ENCODE data around the gene CCDC92B.

The CCDC92B gene

GRCh38 chr17:2730764-2731353 is 18.6 kb downstream of the CCDC92B start:
- Histone ChIP-seq H3K4me1 (ENCODE audit: control insufficient read depth, insufficient read depth, low read length) (no peaks in the 10 kb centered on the region), H3K27ac (ENCODE audit: low read depth, low read length) (no peak overlapping the region), H3K36me3 (ENCODE audit: control insufficient read depth, insufficient read depth, low read length) (no peaks in the 10 kb centered on the region), H3K4me3 (ENCODE audit: low read length) (no peak overlapping the region), H3K27me3 (ENCODE audit: control insufficient read depth, insufficient read depth, low read length) (peaks cover 4% of the 10 kb centered on the region), H3K9ac (ENCODE audit: low read length) (no peak overlapping the region)

DNA sequence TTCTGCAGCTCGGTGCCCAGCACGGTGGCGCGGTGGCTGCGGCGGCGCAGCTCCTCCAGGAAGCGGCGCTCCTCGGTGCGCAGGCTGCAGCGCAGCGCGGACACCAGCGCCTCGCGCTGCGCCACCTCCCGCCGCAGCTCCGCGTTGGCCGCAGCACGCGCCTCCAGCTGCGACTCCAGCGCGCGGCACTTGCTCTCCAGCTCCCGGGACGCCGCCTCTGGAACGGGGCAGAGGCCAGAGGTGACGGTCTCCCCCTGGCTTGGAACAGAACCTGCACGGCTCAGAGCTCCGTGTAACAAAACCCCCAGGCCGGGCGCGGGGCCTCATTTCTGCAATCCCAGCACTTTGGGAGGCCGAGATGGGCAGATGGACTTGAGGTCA is 24.7 kb downstream of the CCDC92B start:
- H3K36me3 ChIP-seq (ENCODE audit: control insufficient read depth, insufficient read depth, low read length), result no peaks in the 10 kb centered on the region
- peaks cover 12% of the 10 kb centered on the region for H3K27me3 ChIP-seq (ENCODE audit: control insufficient read depth, insufficient read depth, low read length)
- no peak overlapping the region for H3K27ac ChIP-seq (ENCODE audit: low read depth, low read length)
- peak overlapping the region; percentile 44 for H3K4me3 ChIP-seq (ENCODE audit: low read length)
- H3K9ac ChIP-seq (ENCODE audit: low read length), result no peak overlapping the region
- no peaks in the 10 kb centered on the region for H3K4me1 ChIP-seq (ENCODE audit: control insufficient read depth, insufficient read depth, low read length)

DNA sequence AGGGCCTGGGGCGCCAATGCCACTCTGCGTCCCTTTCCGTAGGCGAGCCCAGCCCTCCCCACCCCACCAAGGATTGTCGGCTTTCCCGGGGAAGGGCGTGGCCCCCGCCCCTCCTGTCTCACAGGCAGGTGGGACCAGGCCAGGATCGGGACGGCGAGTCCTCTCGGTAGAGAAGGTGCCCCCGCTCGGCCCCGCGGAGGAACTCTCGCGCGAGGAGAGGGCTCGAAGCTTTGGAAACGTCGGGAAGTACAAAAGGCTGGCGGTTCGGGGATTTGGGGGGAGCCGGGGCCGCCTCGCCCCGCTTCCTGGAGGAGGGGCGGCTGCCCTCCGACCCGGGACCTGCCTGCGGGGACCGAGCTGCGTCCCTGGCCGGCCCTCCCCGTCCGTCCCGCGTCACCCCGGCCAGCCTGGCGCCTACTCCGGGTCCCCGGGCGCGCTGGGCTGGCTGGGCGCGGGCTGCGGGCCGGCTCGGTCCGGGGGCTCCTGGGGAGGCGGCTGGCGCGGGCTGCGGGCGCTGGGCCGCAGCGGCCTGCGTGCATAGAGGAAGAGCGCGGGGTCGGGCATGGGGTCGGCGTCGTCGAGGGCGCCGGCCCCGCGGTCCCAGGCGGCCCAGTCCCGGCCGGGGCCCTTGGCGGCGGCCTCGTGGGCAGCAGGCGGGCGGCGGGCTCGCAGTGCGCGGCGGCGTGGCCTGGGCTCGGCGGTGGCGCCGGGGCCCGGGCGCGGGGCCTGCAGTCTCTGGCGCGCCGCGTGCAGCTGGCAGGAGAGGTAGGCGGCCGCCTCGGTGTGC is 25.3 kb downstream of the CCDC92B start:
- Histone ChIP-seq H3K27ac (ENCODE audit: low read depth, low read length) (no peak overlapping the region), H3K27me3 (ENCODE audit: control insufficient read depth, insufficient read depth, low read length) (peaks cover 12% of the 10 kb centered on the region), H3K4me1 (ENCODE audit: control insufficient read depth, insufficient read depth, low read length) (no peaks in the 10 kb centered on the region), H3K36me3 (ENCODE audit: control insufficient read depth, insufficient read depth, low read length) (no peaks in the 10 kb centered on the region), H3K9ac (ENCODE audit: low read length) (no peak overlapping the region), H3K4me3 (ENCODE audit: low read length) (peak overlapping the region; percentile 44)

GRCh38 chr17:2723505-2723996 is 25.9 kb downstream of the CCDC92B start:
- peak overlapping the region; percentile 32 for H3K4me3 ChIP-seq (ENCODE audit: low read length)
- H3K36me3 ChIP-seq (ENCODE audit: control insufficient read depth, insufficient read depth, low read length), result no peaks in the 10 kb centered on the region
- no peaks in the 10 kb centered on the region for H3K4me1 ChIP-seq (ENCODE audit: control insufficient read depth, insufficient read depth, low read length)
- no peak overlapping the region for H3K9ac ChIP-seq (ENCODE audit: low read length)
- no peak overlapping the region for H3K27ac ChIP-seq (ENCODE audit: low read depth, low read length)
- peaks cover 12% of the 10 kb centered on the region for H3K27me3 ChIP-seq (ENCODE audit: control insufficient read depth, insufficient read depth, low read length)

- H3K27ac ChIP-seq (ENCODE audit: low read depth, low read length), result no peak overlapping the region
- no peak overlapping the region for H3K4me3 ChIP-seq (ENCODE audit: low read length)
- H3K36me3 ChIP-seq (ENCODE audit: control insufficient read depth, insufficient read depth, low read length), result no peaks in the 10 kb centered on the region
- no peak overlapping the region for H3K9ac ChIP-seq (ENCODE audit: low read length)
- no peaks in the 10 kb centered on the region for H3K4me1 ChIP-seq (ENCODE audit: control insufficient read depth, insufficient read depth, low read length)
- peaks cover 12% of the 10 kb centered on the region for H3K27me3 ChIP-seq (ENCODE audit: control insufficient read depth, insufficient read depth, low read length)
Measured at GRCh38 chr17:2722611-2723010, 26.8 kb downstream of the CCDC92B start.

DNA sequence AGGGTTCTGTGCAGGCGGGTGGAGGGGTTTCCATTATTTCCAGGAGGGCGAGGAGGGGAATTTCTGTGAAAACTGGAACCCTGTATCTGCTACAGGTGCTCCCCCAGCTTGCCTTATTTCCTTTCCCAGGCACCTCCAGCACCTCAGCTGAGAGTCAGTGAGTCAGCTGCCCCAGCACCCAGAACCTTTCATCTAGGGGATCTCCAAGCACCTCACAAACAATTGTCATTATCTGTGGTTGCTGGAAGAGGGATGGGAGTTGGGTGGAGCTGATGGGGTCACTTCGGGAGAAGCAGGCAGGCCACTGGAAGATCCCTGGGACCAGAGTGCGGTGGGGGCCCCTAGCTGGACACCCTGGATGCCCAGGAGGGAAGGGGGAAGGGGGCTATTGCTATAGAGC is 27.8 kb downstream of the CCDC92B start:
- Histone ChIP-seq H3K27me3 (ENCODE audit: control insufficient read depth, insufficient read depth, low read length) (peaks cover 8% of the 10 kb centered on the region), H3K9ac (ENCODE audit: low read length) (no peak overlapping the region), H3K36me3 (ENCODE audit: control insufficient read depth, insufficient read depth, low read length) (no peaks in the 10 kb centered on the region), H3K4me3 (ENCODE audit: low read length) (no peak overlapping the region), H3K4me1 (ENCODE audit: control insufficient read depth, insufficient read depth, low read length) (no peaks in the 10 kb centered on the region), H3K27ac (ENCODE audit: low read depth, low read length) (no peak overlapping the region)

DNA sequence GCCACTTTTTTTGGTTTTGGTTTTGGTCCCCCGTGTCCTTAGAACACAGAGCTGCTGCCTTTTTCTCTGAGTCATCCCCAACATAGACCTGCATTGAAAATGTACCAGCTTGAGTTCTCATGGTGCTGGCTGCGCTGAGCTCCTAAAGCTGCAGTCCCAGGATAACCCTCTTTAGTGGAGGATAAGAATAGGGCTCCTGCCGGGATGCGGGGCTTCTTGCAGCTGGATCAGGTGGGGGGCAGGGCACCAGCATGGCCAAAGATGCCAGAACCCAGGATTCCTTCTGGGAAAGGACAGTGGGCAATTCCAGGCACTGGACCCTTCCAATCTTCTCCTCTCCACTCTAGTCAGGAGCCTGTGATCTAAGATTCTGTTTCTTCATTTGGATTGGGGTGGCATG is 29.6 kb downstream of the CCDC92B start:
- Histone ChIP-seq H3K4me1 (ENCODE audit: control insufficient read depth, insufficient read depth, low read length) (no peaks in the 10 kb centered on the region), H3K36me3 (ENCODE audit: control insufficient read depth, insufficient read depth, low read length) (no peaks in the 10 kb centered on the region), H3K4me3 (ENCODE audit: low read length) (no peak overlapping the region), H3K27ac (ENCODE audit: low read depth, low read length) (no peak overlapping the region), H3K9ac (ENCODE audit: low read length) (no peak overlapping the region), H3K27me3 (ENCODE audit: control insufficient read depth, insufficient read depth, low read length) (peaks cover 3% of the 10 kb centered on the region)

- peaks cover 4% of the 10 kb centered on the region for H3K4me1 ChIP-seq (ENCODE audit: control insufficient read depth, insufficient read depth, low read length)
- no peak overlapping the region for H3K9ac ChIP-seq (ENCODE audit: low read length)
- no peak overlapping the region for H3K27ac ChIP-seq (ENCODE audit: low read depth, low read length)
- H3K27me3 ChIP-seq (ENCODE audit: control insufficient read depth, insufficient read depth, low read length), result peaks cover under 1% of the 10 kb centered on the region
- H3K4me3 ChIP-seq (ENCODE audit: low read length), result no peak overlapping the region
- no peaks in the 10 kb centered on the region for H3K36me3 ChIP-seq (ENCODE audit: control insufficient read depth, insufficient read depth, low read length)
Measured at GRCh38 chr17:2718150-2718938, 31.1 kb downstream of the CCDC92B start.

DNA sequence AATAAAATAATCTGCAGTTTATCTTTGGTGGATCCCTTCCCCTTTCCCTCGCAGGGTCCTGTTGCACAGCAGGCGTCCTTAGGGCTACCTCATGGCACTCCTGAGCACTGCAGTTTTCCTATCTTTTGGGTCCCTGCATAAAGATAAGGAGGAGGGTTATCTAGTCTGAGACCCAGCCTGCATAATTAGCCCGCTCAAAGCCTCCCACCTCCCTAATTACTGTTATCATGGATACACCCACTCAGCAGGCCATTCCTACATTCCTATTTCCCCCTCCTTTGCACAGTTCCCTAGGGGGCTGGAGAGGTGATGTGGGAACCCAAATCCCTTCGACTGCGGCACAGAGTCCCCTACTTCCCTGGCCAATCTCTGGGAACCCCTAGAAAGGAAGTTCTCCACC is 32.8 kb downstream of the CCDC92B start:
- Histone ChIP-seq H3K9ac (ENCODE audit: low read length) (no peak overlapping the region), H3K4me3 (ENCODE audit: low read length) (no peak overlapping the region), H3K27me3 (ENCODE audit: control insufficient read depth, insufficient read depth, low read length) (no peaks in the 10 kb centered on the region), H3K36me3 (ENCODE audit: control insufficient read depth, insufficient read depth, low read length) (no peaks in the 10 kb centered on the region), H3K27ac (ENCODE audit: low read depth, low read length) (no peak overlapping the region), H3K4me1 (ENCODE audit: control insufficient read depth, insufficient read depth, low read length) (peaks cover 4% of the 10 kb centered on the region)

- Histone ChIP-seq H3K4me1 (ENCODE audit: control insufficient read depth, insufficient read depth, low read length) (peaks cover 21% of the 10 kb centered on the region), H3K9ac (ENCODE audit: low read length) (no peak overlapping the region), H3K4me3 (ENCODE audit: low read length) (no peak overlapping the region), H3K27me3 (ENCODE audit: control insufficient read depth, insufficient read depth, low read length) (no peaks in the 10 kb centered on the region), H3K27ac (ENCODE audit: low read depth, low read length) (no peak overlapping the region), H3K36me3 (ENCODE audit: control insufficient read depth, insufficient read depth, low read length) (no peaks in the 10 kb centered on the region)
Measured at GRCh38 chr17:2713881-2714280, 35.6 kb downstream of the CCDC92B start.

GRCh38 chr17:2712300-2713043 is 37.0 kb downstream of the CCDC92B start:
- peaks cover 23% of the 10 kb centered on the region for H3K4me1 ChIP-seq (ENCODE audit: control insufficient read depth, insufficient read depth, low read length)
- H3K27me3 ChIP-seq (ENCODE audit: control insufficient read depth, insufficient read depth, low read length), result no peaks in the 10 kb centered on the region
- peak overlapping the region; percentile 63 for H3K9ac ChIP-seq (ENCODE audit: low read length)
- peak overlapping the region; percentile 67 for H3K4me3 ChIP-seq (ENCODE audit: low read length)
- peak overlapping the region; percentile 78 for H3K27ac ChIP-seq (ENCODE audit: low read depth, low read length)
- no peaks in the 10 kb centered on the region for H3K36me3 ChIP-seq (ENCODE audit: control insufficient read depth, insufficient read depth, low read length)

Measured in rectal smooth muscle tissue (tissue), 1 donor.